ENCODE results near the gene ITGB5. TPM values are rescaled to one million over a fixed set of nuclear protein-coding genes. Genes with fewer than 3 reads are reported as not detected.

ITGB5 gene
- total RNA-seq, 2 donors from 2014 or later: 576 to 592 TPM

GRCh38 chr3:124777762-124778470, 109.2 kb downstream of the ITGB5 start:
- H3K27ac ChIP-seq: peak overlapping the region; percentile 94 to 97
- TF ChIP-seq, protein P1, sequence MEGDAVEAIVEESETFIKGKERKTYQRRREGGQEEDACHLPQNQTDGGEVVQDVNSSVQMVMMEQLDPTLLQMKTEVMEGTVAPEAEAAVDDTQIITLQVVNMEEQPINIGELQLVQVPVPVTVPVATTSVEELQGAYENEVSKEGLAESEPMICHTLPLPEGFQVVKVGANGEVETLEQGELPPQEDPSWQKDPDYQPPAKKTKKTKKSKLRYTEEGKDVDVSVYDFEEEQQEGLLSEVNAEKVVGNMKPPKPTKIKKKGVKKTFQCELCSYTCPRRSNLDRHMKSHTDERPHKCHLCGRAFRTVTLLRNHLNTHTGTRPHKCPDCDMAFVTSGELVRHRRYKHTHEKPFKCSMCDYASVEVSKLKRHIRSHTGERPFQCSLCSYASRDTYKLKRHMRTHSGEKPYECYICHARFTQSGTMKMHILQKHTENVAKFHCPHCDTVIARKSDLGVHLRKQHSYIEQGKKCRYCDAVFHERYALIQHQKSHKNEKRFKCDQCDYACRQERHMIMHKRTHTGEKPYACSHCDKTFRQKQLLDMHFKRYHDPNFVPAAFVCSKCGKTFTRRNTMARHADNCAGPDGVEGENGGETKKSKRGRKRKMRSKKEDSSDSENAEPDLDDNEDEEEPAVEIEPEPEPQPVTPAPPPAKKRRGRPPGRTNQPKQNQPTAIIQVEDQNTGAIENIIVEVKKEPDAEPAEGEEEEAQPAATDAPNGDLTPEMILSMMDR (IDR thresholded peaks at IDR 0.05): no peak
- no peaks in the 10 kb centered on the region for H3K36me3 ChIP-seq
- no peak for DNase-seq (ENCODE audit: low spot score)
- no peak overlapping the region for H3K4me3 ChIP-seq
- peaks cover 46 to 86% of the 10 kb centered on the region in 2 donors for H3K4me1 ChIP-seq (ENCODE audit: control insufficient read depth in 1 of 2, low read depth in 2 of 2)
- ATAC-seq (ENCODE audit: insufficient number of reproducible peaks, low FRiP score, low read depth): no peak
- H3K9me3 ChIP-seq: no peaks in the 10 kb centered on the region
- no peaks in the 10 kb centered on the region for H3K27me3 ChIP-seq (replicated peaks; ENCODE audit: insufficient read depth)

DNA sequence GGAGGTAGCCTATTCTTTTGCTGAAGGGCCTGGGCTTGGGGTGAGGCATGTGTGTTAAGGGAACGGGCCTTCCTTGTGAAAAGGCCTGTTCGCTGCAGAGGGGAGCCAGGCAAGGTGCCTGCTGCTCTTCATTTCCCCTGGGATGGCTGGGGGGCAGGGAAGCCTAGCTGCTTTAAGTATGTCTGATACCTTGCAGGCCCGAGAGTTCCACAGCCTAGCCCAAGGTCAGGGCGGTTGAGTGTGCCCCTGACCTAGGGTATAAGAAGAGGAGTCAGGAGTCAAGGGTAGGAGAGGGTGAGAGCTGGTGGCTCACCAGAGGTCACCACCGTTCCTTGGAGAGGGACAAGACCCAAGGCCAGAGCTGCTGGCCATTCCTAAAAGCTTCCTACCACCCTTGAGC, 110.3 kb downstream of the ITGB5 start:
- Histone ChIP-seq H3K4me1 (ENCODE audit: control insufficient read depth in 1 of 2, low read depth in 2 of 2) (peaks cover 53 to 88% of the 10 kb centered on the region in 2 donors), H3K27ac (peak overlapping the region in 1 of 2 donors; percentile 14)

DNA sequence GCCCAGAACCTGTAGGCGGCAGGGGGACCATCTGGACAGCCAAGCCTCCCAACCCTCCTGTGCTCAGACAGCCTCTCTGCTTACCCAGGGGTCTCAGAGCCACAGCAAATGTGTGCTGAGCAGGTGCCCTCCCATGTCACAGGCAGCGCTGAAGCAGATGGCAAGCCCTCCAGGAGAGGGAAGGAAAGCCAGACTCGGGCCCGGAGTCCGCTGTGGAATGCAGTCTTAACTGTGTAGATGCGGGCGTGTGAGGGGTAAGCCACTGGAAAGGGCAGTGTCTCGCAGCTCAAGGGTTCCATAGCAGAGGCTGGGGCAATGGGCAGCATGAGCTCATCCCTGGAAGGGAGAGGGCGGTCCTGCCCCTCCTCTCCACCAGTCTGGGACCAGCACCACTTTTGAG, 111.3 kb downstream of the ITGB5 start:
- DNase-seq (ENCODE audit: low spot score): no peak
- TF ChIP-seq, protein P1 (IDR thresholded peaks at IDR 0.05): no peak
- H3K9me3 ChIP-seq: no peaks in the 10 kb centered on the region
- H3K4me1 ChIP-seq (ENCODE audit: control insufficient read depth in 1 of 2, low read depth in 2 of 2): peaks cover 49 to 88% of the 10 kb centered on the region in 2 donors
- H3K4me3 ChIP-seq: no peak overlapping the region
- no peaks in the 10 kb centered on the region for H3K36me3 ChIP-seq
- H3K27ac ChIP-seq: peak overlapping the region; percentile 27 to 30
- no peaks in the 10 kb centered on the region for H3K27me3 ChIP-seq (replicated peaks; ENCODE audit: insufficient read depth)
- ATAC-seq (ENCODE audit: insufficient number of reproducible peaks, low FRiP score, low read depth): no peak

More for the DNA sequence above, 110.3 kb downstream of the ITGB5 start:
- H3K27me3 ChIP-seq (replicated peaks; ENCODE audit: insufficient read depth): no peaks in the 10 kb centered on the region
- DNase-seq (ENCODE audit: low spot score) (no peak), ATAC-seq (ENCODE audit: insufficient number of reproducible peaks, low FRiP score, low read depth) (no peak)
- TF ChIP-seq, protein P1 (IDR thresholded peaks at IDR 0.05): no peak
- H3K9me3 ChIP-seq: no peaks in the 10 kb centered on the region
- H3K4me3 ChIP-seq: no peak overlapping the region
- H3K36me3 ChIP-seq: no peaks in the 10 kb centered on the region

GRCh38 chr3:124774841-124775402, 112.2 kb downstream of the ITGB5 start:
- Histone ChIP-seq H3K4me1 (ENCODE audit: control insufficient read depth in 1 of 2, low read depth in 2 of 2) (peaks cover 46 to 88% of the 10 kb centered on the region in 2 donors), H3K27ac (peak overlapping the region; percentile 46 to 75), H3K36me3 (no peaks in the 10 kb centered on the region), H3K27me3 (replicated peaks; ENCODE audit: insufficient read depth) (no peaks in the 10 kb centered on the region), H3K9me3 (no peaks in the 10 kb centered on the region), H3K4me3 (no peak overlapping the region)
- TF ChIP-seq, protein P1 (IDR thresholded peaks at IDR 0.05): no peak
- no peak for ATAC-seq (ENCODE audit: insufficient number of reproducible peaks, low FRiP score, low read depth)
- no peak for DNase-seq (ENCODE audit: low spot score)

DNA sequence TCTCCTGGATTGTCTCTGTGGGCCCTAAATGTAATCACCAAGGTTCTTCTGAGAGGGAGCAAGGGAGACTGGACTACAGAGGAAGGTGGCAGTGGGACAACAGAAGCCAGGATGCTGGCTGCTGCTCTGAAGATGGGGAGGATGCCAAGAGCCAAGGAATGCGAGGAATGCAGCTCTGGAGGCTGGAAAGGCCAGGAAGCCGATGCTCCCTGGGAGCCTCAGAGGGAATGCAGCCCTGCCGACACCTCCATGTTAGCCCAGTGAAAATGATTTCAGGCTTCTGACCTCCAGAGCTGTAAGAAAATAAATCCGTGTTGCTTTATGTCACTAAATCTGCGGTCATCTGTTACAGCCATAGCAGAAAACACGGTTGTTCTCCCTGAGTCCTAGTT, 112.8 kb downstream of the ITGB5 start:
- H3K4me3 ChIP-seq: no peak overlapping the region
- H3K4me1 ChIP-seq (ENCODE audit: control insufficient read depth in 1 of 2, low read depth in 2 of 2): peaks cover 40 to 84% of the 10 kb centered on the region in 2 donors
- TF ChIP-seq, protein P1 (IDR thresholded peaks at IDR 0.05): no peak
- ATAC-seq (ENCODE audit: insufficient number of reproducible peaks, low FRiP score, low read depth): no peak
- no peaks in the 10 kb centered on the region for H3K27me3 ChIP-seq (replicated peaks; ENCODE audit: insufficient read depth)
- H3K36me3 ChIP-seq: peaks cover 1% of the 10 kb centered on the region
- H3K9me3 ChIP-seq: no peaks in the 10 kb centered on the region
- DNase-seq (ENCODE audit: low spot score): no peak
- H3K27ac ChIP-seq: peak overlapping the region; percentile 46 to 75

Measured in thoracic aorta (tissue), 2 donors.